ENCODE data around the gene TDRD12.

GRCh38 chr19:32864318-32865007, 144.9 kb downstream of the TDRD12 start:
- TF ChIP-seq MYC (IDR thresholded peaks at IDR 0.05; ENCODE audit: low read depth, low read length): no peak
- no peak for TF ChIP-seq CTCF (IDR thresholded peaks at IDR 0.05; ENCODE audit: extremely low read depth in 1 of 2, insufficient read depth in 1 of 2, low read depth in 1 of 2, low read length in 2 of 2)
- TF ChIP-seq POLR2AphosphoS5 (IDR thresholded peaks at IDR 0.05; ENCODE audit: insufficient read depth, low read depth, low read length): no peak
- TF ChIP-seq JUN (IDR thresholded peaks at IDR 0.05; ENCODE audit: borderline replicate concordance, insufficient read depth, insufficient read length, low read depth): no peak
- TF ChIP-seq EZH2 (IDR thresholded peaks at IDR 0.05; ENCODE audit: borderline replicate concordance, low read depth, low read length, severe bottlenecking): no peak
- TF ChIP-seq POLR2A (IDR thresholded peaks at IDR 0.05; ENCODE audit: low read depth, low read length): no peak
- no peak for TF ChIP-seq MAX (IDR thresholded peaks at IDR 0.05; ENCODE audit: insufficient read depth, insufficient read length)
- TF ChIP-seq FOS (IDR thresholded peaks at IDR 0.05; ENCODE audit: borderline replicate concordance, insufficient read depth, low read length): no peak
